ENCODE results near the gene TUT7.

- no peak for TF ChIP-seq POLR2AphosphoS5 (IDR thresholded peaks at IDR 0.05)
- TF ChIP-seq CTCF (IDR thresholded peaks at IDR 0.05): no peak
- no peak for TF ChIP-seq POLR2A (IDR thresholded peaks at IDR 0.05)
- no peak for TF ChIP-seq EP300 (IDR thresholded peaks at IDR 0.05)
Observed at GRCh38 chr9:86257391-86257790, 96.8 kb downstream of the TUT7 start.
